ENCODE data around the gene SPCS2. TPM values are rescaled to one million over a fixed set of nuclear protein-coding genes. Genes with fewer than 3 reads are reported as not detected.

The SPCS2 gene
- polyA plus RNA-seq, 1 of the 3 experiments (the other 2 are of a cell fraction), result 49.1 TPM

- Histone ChIP-seq H3K36me3 (replicated peaks in 1 of 2; ENCODE audit: control insufficient read depth in 1 of 2, insufficient read depth in 2 of 2, low read length in 1 of 2) (peaks cover 20 to 47% of the 10 kb centered on the region in 2 experiments), H3K27ac (ENCODE audit: low read depth in 2 of 2, low read length in 1 of 2) (no peak overlapping the region), H3K27me3 (ENCODE audit: insufficient read depth) (no peaks in the 10 kb centered on the region), H3K4me1 (ENCODE audit: control insufficient read depth in 1 of 2, insufficient read depth in 2 of 2, low read depth in 1 of 2, low read length in 1 of 2) (no peaks in the 10 kb centered on the region), H4K20me1 (ENCODE audit: insufficient read depth) (peaks cover 11% of the 10 kb centered on the region; the same call in 1 of the 2 replicates), H3K4me2 (no peak overlapping the region), H3K9me2 (no peaks in the 10 kb centered on the region), H3K9me3 (no peaks in the 10 kb centered on the region), H3K9ac (no peak overlapping the region), H2AFZ (ENCODE audit: low read depth) (no peak overlapping the region), H3K79me2 (ENCODE audit: insufficient read depth) (peaks cover 73% of the 10 kb centered on the region), H3K4me3 (ENCODE audit: low read depth in 2 of 2, low read length in 1 of 2) (no peak overlapping the region), H3F3A (replicated peaks; ENCODE audit: insufficient read depth) (no peaks in the 10 kb centered on the region)
- POLR2A ChIA-PET, result no interaction called here
- TF ChIP-seq YY1 (IDR thresholded peaks at IDR 0.05; ENCODE audit: low read depth) (no peak), FOSL2 (IDR thresholded peaks at IDR 0.05; ENCODE audit: borderline replicate concordance, low read depth) (no peak), PBX3 (IDR thresholded peaks at IDR 0.05) (no peak), EZH2phosphoT487 (IDR thresholded peaks at IDR 0.05; ENCODE audit: borderline replicate concordance, low read depth) (no peak), USF1 (IDR thresholded peaks at IDR 0.05; ENCODE audit: borderline replicate concordance, low read depth) (no peak), MAX (IDR thresholded peaks at IDR 0.05; ENCODE audit: low read depth) (no peak), TCF12 (IDR thresholded peaks at IDR 0.05) (no peak), USF2 (IDR thresholded peaks at IDR 0.05; ENCODE audit: borderline replicate concordance, low read depth, low read length) (no peak), EP300 (IDR thresholded peaks at IDR 0.05; ENCODE audit: borderline replicate concordance in 1 of 2, low read depth in 1 of 2, low read length in 1 of 2) (no peak)
- 65% methylated on average over 5 of the region's 5 CpGs for WGBS (ENCODE audit: low lambda C conversion rate)
- no peak for DNase-seq
- CTCF ChIA-PET, result no interaction called here
These were observed 17.6 kb downstream of the SPCS2 start for GRCh38 chr11:74966651-74967050.

- ChIA-PET POLR2A (no interaction called here), CTCF (interaction anchor here (1.0 kb wide), 1 partner anchor 170 kb away, joined by 3 read pairs; no protein-coding TSS in a partner anchor)
- H3K9ac ChIP-seq, result no peak overlapping the region
- peaks cover 35% of the 10 kb centered on the region for H3K79me2 ChIP-seq (ENCODE audit: insufficient read depth)
- H3K27me3 ChIP-seq (ENCODE audit: insufficient read depth), result no peaks in the 10 kb centered on the region
- H3K4me2 ChIP-seq, result no peak overlapping the region
- no peaks in the 10 kb centered on the region for H3K9me3 ChIP-seq
- no peak for DNase-seq
- no peak overlapping the region for H3K4me3 ChIP-seq (ENCODE audit: low read depth in 2 of 2, low read length in 1 of 2)
- 100% methylated on average over 1 of the region's 1 CpG for WGBS (ENCODE audit: low lambda C conversion rate)
- H4K20me1 ChIP-seq (ENCODE audit: insufficient read depth), result no peaks in the 10 kb centered on the region
- H3K36me3 ChIP-seq (replicated peaks in 1 of 2; ENCODE audit: control insufficient read depth in 1 of 2, insufficient read depth in 2 of 2, low read length in 1 of 2), result peaks cover 39 to 76% of the 10 kb centered on the region in 2 experiments
- no peaks in the 10 kb centered on the region for H3F3A ChIP-seq (replicated peaks; ENCODE audit: insufficient read depth)
- no peaks in the 10 kb centered on the region for H3K4me1 ChIP-seq (ENCODE audit: control insufficient read depth in 1 of 2, insufficient read depth in 2 of 2, low read depth in 1 of 2, low read length in 1 of 2)
- H2AFZ ChIP-seq (ENCODE audit: low read depth), result no peak overlapping the region
- H3K9me2 ChIP-seq, result no peaks in the 10 kb centered on the region
- H3K27ac ChIP-seq (ENCODE audit: low read depth in 2 of 2, low read length in 1 of 2), result no peak overlapping the region
- TF ChIP-seq RXRA (IDR thresholded peaks at IDR 0.05; ENCODE audit: borderline replicate concordance, low read depth) (no peak), FOXJ3 (CRISPR knock-in tag; IDR thresholded peaks at IDR 0.05) (no peak), IRF3 (IDR thresholded peaks at IDR 0.05; ENCODE audit: low read depth, low read length) (no peak), RFX5 (IDR thresholded peaks at IDR 0.05; ENCODE audit: low read length) (no peak), SIN3A (IDR thresholded peaks at IDR 0.05; ENCODE audit: borderline replicate concordance, low read depth, low read length) (no peak), MXI1 (IDR thresholded peaks at IDR 0.05; ENCODE audit: low read depth, low read length) (no peak), YY1 (IDR thresholded peaks at IDR 0.05; ENCODE audit: low read depth) (no peak), GATA2 (CRISPR knock-in tag; IDR thresholded peaks at IDR 0.05) (no peak), TCF12 (IDR thresholded peaks at IDR 0.05) (no peak), FOXM1 (IDR thresholded peaks at IDR 0.05; ENCODE audit: low read depth) (no peak), RAD21 (IDR thresholded peaks at IDR 0.05; ENCODE audit: low read length) (no peak), ZBTB33 (IDR thresholded peaks at IDR 0.05; ENCODE audit: borderline replicate concordance, low read depth) (no peak), ELF1 (IDR thresholded peaks at IDR 0.05) (no peak), EP300 (IDR thresholded peaks at IDR 0.05; ENCODE audit: borderline replicate concordance in 1 of 2, low read depth in 1 of 2, low read length in 1 of 2) (no peak), NFIC (IDR thresholded peaks at IDR 0.05; ENCODE audit: borderline replicate concordance) (no peak)
These were observed 21.9 kb downstream of the SPCS2 start for GRCh38 chr11:74970852-74971395.
